Prostate gland (tissue), 2 donors: ENCODE results near the gene LRRC4C. TPM values are rescaled to one million over a fixed set of nuclear protein-coding genes. Genes with fewer than 3 reads are reported as not detected.

Experiments used
- DNase-seq: peaks from one replicate; pipeline ENCODE4 v3.0.0-alpha.2; 2019; ENCODE audit warnings: low spot score
- H3K27ac ChIP-seq, 2 donors: fragments of 200-600 bp; sonication (generic); 2 replicates each; pipeline ENCODE4 v1.5.1; 2017 to 2019
- H3K27me3 ChIP-seq: fragments of 200-600 bp; sonication (generic); replicated peaks from 2 replicates; pipeline ENCODE4 v1.5.1; 2019; ENCODE audit not compliant: insufficient read depth
- H3K36me3 ChIP-seq, 2 donors: fragments of 200-600 bp; sonication (generic); 1 replicate in 1 of 2; 2 replicates in 1 of 2; pipeline versions ENCODE4 v1.5.1 to v1.8.1; 2017 to 2019
- H3K4me1 ChIP-seq: fragments of 200-600 bp; sonication (generic); replicated peaks from 2 replicates; pipeline ENCODE4 v1.5.1; 2019
- H3K4me3 ChIP-seq, 2 donors: fragments of 200-600 bp; sonication (generic); 2 replicates each; pipeline ENCODE4 v1.5.1; 2017 to 2019
- H3K9me3 ChIP-seq: fragments of 200-600 bp; sonication (generic); 2 replicates; pipeline ENCODE4 v1.5.1; 2017
- CTCF ChIP-seq, 4 experiments: fragments of 200-600 bp in 2 of 4; fragments of 450-650 bp in 2 of 4; sonication (generic) in 2 of 4; IDR thresholded peaks; 1 replicate in 3 of 4; 2 replicates in 1 of 4; pipeline ENCODE4 v1.5.1; 2016 to 2019; ENCODE audit warnings: antibody characterized with exemption in 4 of 4, mild to moderate bottlenecking in 2 of 4, moderate library complexity in 2 of 4
- POLR2A ChIP-seq: fragments of 450-650 bp; IDR thresholded peaks from one replicate; pipeline ENCODE4 v1.6.1; 2016; ENCODE audit warnings: antibody characterized with exemption, mild to moderate bottlenecking
- POLR2AphosphoS5 ChIP-seq: sonication (generic); formaldehyde crosslinking; IDR thresholded peaks from one replicate; pipeline ENCODE4 v1.6.1; 2017; ENCODE audit warnings: antibody characterized with exemption
- WGBS: methylation state at CpG from one replicate; pipeline ENCODE4 v1.1.5; 2018; 5-methylcytosine and 5-hydroxymethylcytosine counted together
- intact Hi-C: fragments of 100-400 bp; cut with DNase I; formaldehyde crosslinking; loops from one replicate; pipeline ENCODE4 v1.14.2; 2022
- total RNA-seq, 2 donors: library from RNA; depleted of rRNA; stranded (reverse); fragments of >200 nt; gene quantifications; one replicate each; pipeline ENCODE4 v1.1.0, GENCODE V29; 2016

LRRC4C gene
- total RNA-seq, 2 donors from 2014 or later = 0.28 TPM; not detected in 1

- DNase-seq = no peak
- no peak for TF ChIP-seq POLR2AphosphoS5
- TF ChIP-seq POLR2A = no peak
- TF ChIP-seq CTCF (IDR thresholded peaks at IDR 0.05) = no peak
- Histone ChIP-seq H3K4me3 (no peak overlapping the region), H3K27ac (no peak overlapping the region), H3K4me1 (no peaks in the 10 kb centered on the region), H3K27me3 (peaks cover 5% of the 10 kb centered on the region), H3K36me3 (no peaks in the 10 kb centered on the region), H3K9me3 (no peaks in the 10 kb centered on the region)
- intact Hi-C loops = no loop called here
- WGBS = 5% methylated on average over 7 of the region's 7 CpGs
These were observed 811 bp downstream of the LRRC4C start for GRCh38 chr11:41458641-41459040.

DNA sequence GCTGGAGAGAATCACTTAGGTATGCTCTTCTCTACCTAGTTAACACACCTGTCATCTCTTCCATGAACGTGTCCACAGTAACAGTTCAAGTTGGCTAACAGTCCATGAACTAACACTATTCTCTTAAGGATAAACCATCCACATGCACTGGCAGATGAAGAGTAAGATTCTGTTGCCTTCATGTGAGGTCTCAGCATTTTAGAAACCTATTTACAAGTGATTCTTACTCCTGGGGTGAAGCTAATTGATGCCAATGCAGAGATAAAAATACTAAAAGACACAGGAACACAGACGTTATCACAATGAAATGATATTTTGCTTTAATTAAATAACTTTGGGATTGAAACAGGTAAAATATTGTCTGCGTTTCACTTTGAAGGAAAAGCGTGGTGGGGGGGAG is 1.3 kb downstream of the LRRC4C start:
- H3K9me3 ChIP-seq = no peaks in the 10 kb centered on the region
- H3K27ac ChIP-seq = no peak overlapping the region
- TF ChIP-seq POLR2AphosphoS5 (no peak), POLR2A (no peak)
- H3K4me1 ChIP-seq = no peaks in the 10 kb centered on the region
- intact Hi-C loops = no loop called here
- no peak overlapping the region for H3K4me3 ChIP-seq
- no peak for DNase-seq
- no peaks in the 10 kb centered on the region for H3K36me3 ChIP-seq
- H3K27me3 ChIP-seq = peaks cover 5% of the 10 kb centered on the region
- 20% methylated on average over 4 of the region's 4 CpGs for whole genome bisulfite sequencing

GRCh38 chr11:41457216-41458014 is 2.0 kb downstream of the LRRC4C start:
- H3K4me1 ChIP-seq = no peaks in the 10 kb centered on the region
- no peak for DNase-seq
- no peak for TF ChIP-seq POLR2AphosphoS5
- no peak for TF ChIP-seq CTCF (IDR thresholded peaks at IDR 0.05)
- TF ChIP-seq POLR2A = no peak
- intact Hi-C loops = no loop called here
- H3K27me3 ChIP-seq = peaks cover 5% of the 10 kb centered on the region
- WGBS = 49% methylated on average over 3 of the region's 3 CpGs
- no peak overlapping the region for H3K27ac ChIP-seq
- H3K4me3 ChIP-seq = no peak overlapping the region
- H3K9me3 ChIP-seq = no peaks in the 10 kb centered on the region
- no peaks in the 10 kb centered on the region for H3K36me3 ChIP-seq

GRCh38 chr11:41456269-41456668 is 3.2 kb downstream of the LRRC4C start:
- TF ChIP-seq POLR2AphosphoS5 (no peak), CTCF (IDR thresholded peaks at IDR 0.05) (no peak), POLR2A (no peak)
- Histone ChIP-seq H3K36me3 (no peaks in the 10 kb centered on the region), H3K4me3 (no peak overlapping the region), H3K27ac (no peak overlapping the region), H3K4me1 (no peaks in the 10 kb centered on the region), H3K9me3 (no peaks in the 10 kb centered on the region), H3K27me3 (peaks cover 5% of the 10 kb centered on the region)
- intact Hi-C loops = no loop called here
- 52% methylated on average over 1 of the region's 1 CpG for WGBS
- DNase-seq = no peak

GRCh38 chr11:41451011-41451410 is 8.4 kb downstream of the LRRC4C start:
- intact Hi-C loops = no loop called here
- DNase-seq = no peak
- Histone ChIP-seq H3K4me3 (no peak overlapping the region), H3K4me1 (no peaks in the 10 kb centered on the region), H3K27me3 (no peaks in the 10 kb centered on the region), H3K9me3 (no peaks in the 10 kb centered on the region), H3K27ac (no peak overlapping the region), H3K36me3 (no peaks in the 10 kb centered on the region)
- 75% methylated on average over 3 of the region's 3 CpGs for WGBS
- TF ChIP-seq CTCF (IDR thresholded peaks at IDR 0.05) (no peak), POLR2A (no peak), POLR2AphosphoS5 (no peak)
